ENCODE data around the gene FCN3.

FCN3 gene

DNA sequence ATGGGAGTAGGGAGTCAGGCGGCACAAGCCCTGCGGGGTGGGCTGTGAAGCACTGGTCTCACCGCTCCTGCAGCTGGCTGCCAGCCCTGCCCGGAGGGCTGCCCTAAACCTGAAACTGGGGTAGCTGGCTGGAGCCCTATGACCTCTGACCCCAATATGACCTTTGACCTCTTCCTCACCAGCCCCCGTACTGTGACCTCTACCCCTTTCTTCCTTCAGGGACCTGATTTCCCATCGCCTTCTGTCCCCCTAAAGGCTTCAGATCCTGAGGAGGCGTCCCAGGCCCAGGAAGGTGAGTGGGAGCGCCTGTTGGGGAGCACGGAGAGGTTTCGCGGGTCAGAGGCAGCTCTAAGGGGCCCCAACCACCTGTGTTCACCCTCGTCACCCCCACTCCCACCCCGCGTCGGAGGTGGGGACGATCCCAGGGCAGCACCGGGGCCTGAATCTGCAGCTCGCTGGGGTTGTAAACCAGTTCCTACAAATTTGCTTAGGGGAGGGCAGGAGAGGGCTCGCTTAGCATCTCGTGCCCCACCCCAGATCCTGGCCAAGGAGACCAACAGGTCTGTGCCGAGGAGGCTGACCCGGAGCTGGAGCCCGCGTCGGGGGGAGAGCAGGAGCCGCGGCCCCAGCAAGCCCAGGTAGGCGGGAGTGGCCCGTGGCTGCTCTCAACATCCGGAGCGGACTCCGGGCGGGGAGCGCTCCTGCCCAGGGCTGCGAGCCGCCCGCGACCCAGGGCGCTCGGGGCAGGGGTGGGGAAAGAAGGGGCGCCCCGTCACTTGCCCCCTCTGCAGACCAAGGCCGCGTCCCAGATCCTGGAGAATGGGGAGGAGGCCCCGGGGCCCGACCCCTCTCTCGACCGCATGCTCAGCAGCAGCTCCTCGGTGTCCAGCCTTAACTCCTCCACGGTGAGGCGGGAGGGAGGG, 25.5 kb downstream of the FCN3 start:
- Mint-ChIP-seq H3K4me1 (peaks cover 26% of the 10 kb centered on the region), H3K4me3 (peak overlapping the region; percentile 70), H3K27me3 (ENCODE audit: low read depth, poor library complexity) (peaks cover 20% of the 10 kb centered on the region), H3K27ac (no peak overlapping the region), H3K36me3 (ENCODE audit: low read depth) (no peaks in the 10 kb centered on the region), H3K9me3 (no peaks in the 10 kb centered on the region)
- peak; percentile 63 for DNase-seq
- TF ChIP-seq, protein P1, sequence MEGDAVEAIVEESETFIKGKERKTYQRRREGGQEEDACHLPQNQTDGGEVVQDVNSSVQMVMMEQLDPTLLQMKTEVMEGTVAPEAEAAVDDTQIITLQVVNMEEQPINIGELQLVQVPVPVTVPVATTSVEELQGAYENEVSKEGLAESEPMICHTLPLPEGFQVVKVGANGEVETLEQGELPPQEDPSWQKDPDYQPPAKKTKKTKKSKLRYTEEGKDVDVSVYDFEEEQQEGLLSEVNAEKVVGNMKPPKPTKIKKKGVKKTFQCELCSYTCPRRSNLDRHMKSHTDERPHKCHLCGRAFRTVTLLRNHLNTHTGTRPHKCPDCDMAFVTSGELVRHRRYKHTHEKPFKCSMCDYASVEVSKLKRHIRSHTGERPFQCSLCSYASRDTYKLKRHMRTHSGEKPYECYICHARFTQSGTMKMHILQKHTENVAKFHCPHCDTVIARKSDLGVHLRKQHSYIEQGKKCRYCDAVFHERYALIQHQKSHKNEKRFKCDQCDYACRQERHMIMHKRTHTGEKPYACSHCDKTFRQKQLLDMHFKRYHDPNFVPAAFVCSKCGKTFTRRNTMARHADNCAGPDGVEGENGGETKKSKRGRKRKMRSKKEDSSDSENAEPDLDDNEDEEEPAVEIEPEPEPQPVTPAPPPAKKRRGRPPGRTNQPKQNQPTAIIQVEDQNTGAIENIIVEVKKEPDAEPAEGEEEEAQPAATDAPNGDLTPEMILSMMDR (IDR thresholded peaks at IDR 0.05), result no peak

DNA sequence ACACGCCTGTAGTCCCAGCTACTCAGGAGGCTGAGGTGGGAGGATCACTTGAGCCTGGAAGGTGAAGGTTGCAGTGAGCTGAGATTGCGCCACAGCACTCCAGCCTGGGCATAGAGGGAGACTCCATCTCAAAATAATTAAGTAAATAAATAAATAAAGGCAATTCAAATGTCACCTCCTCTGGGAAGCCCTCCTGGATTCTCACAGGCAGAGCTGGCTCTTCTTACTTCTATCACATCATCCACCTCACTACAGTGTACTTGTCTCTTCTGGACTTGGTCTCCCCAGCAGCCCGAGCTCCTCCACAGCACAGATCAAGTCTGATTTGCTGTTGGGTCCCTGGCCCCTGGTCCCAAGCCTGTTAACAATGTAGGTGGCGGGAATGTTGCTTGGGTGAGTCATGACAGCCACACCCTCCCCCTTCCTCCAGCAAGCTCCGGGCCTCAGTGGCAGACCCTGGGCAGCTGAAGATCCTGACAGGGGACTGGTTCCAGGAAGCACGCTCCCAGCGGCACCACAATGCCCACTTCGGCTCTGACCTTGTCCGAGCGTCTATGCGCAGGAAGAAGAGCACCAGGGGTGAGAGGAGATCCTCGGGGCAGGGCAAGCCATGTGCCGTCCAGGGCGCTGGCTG, 27.5 kb downstream of the FCN3 start:
- Mint-ChIP-seq H3K27me3 (ENCODE audit: low read depth, poor library complexity) (peaks cover 18% of the 10 kb centered on the region), H3K36me3 (ENCODE audit: low read depth) (no peaks in the 10 kb centered on the region), H3K27ac (no peak overlapping the region), H3K4me3 (no peak overlapping the region), H3K4me1 (peaks cover 35% of the 10 kb centered on the region), H3K9me3 (no peaks in the 10 kb centered on the region)
- no peak for DNase-seq
- TF ChIP-seq, protein P1 (IDR thresholded peaks at IDR 0.05), result no peak

DNA sequence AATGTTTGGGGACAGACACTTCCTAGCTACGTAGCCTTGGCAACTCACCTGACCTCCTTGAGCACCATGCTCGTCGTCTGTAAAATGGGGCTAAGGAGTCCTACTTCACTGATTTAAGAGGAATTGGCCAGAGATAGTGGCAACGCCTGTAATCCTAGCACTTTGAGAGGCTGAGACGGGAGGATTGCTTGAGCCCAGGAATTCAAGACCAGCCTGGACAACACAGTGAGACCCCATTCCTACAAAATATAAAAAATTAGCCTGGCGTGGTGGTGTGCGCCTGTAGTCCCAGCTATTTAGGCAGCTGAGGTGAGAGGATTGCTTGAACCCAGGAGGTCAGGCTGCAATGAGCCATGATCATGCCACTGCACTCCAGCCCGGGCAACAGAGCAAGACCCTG, 28.3 kb downstream of the FCN3 start:
- Mint-ChIP-seq H3K9me3 (no peaks in the 10 kb centered on the region), H3K4me1 (peaks cover 35% of the 10 kb centered on the region), H3K27me3 (ENCODE audit: low read depth, poor library complexity) (peaks cover 17% of the 10 kb centered on the region), H3K4me3 (no peak overlapping the region), H3K27ac (no peak overlapping the region), H3K36me3 (ENCODE audit: low read depth) (no peaks in the 10 kb centered on the region)
- TF ChIP-seq, protein P1 (IDR thresholded peaks at IDR 0.05), result no peak
- DNase-seq, result no peak

DNA sequence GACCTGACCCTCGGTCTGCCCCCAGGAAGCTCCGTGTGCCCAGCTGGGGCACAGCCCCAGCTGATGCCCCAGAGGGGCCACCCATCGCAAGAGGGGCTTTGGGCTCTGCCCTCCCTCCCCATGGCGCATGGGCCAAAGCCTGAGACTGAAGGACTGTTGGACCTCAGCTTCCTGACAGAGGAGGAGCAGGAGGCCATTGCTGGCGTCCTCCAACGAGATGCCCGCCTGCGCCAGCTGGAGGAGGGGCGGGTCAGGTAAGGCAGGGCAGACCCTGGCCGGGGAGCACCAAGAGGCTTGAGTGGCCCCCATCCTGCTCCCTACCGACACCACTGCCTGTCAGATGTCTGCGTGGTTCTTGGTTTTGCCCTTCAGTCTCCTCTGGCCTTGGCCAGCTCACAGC, 29.4 kb downstream of the FCN3 start:
- no peak overlapping the region for H3K4me3 Mint-ChIP-seq
- no peaks in the 10 kb centered on the region for H3K36me3 Mint-ChIP-seq (ENCODE audit: low read depth)
- H3K27ac Mint-ChIP-seq, result no peak overlapping the region
- TF ChIP-seq, protein P1 (IDR thresholded peaks at IDR 0.05), result no peak
- no peak for DNase-seq
- H3K4me1 Mint-ChIP-seq, result peaks cover 43% of the 10 kb centered on the region
- no peaks in the 10 kb centered on the region for H3K9me3 Mint-ChIP-seq
- peaks cover 7% of the 10 kb centered on the region for H3K27me3 Mint-ChIP-seq (ENCODE audit: low read depth, poor library complexity)

DNA sequence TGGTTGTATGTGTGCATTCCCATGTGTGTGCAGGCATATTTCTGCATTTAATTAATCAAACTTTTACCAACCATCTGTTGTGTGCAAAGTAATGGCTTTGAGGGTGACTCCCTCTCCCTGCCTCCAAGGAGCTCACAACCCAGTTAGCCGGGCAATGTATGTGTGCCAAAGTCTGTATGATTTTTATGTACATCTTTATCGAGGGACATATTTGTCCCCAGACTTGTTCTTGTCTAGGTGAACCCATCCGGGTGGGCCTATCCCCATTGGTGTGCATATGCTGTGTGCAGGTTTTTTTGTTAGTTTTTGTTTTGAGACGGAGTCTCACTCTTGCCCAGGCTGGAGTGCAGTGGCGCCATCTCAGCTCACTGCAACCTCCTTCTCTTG, 31.0 kb downstream of the FCN3 start:
- H3K4me3 Mint-ChIP-seq, result no peak overlapping the region

More for the DNA sequence above, 31.0 kb downstream of the FCN3 start:
- Mint-ChIP-seq H3K36me3 (ENCODE audit: low read depth) (no peaks in the 10 kb centered on the region), H3K4me1 (peaks cover 54% of the 10 kb centered on the region), H3K27me3 (ENCODE audit: low read depth, poor library complexity) (peaks cover 4% of the 10 kb centered on the region), H3K9me3 (no peaks in the 10 kb centered on the region), H3K27ac (no peak overlapping the region)
- no peak for DNase-seq
- TF ChIP-seq, protein P1 (IDR thresholded peaks at IDR 0.05), result no peak

Measured in nephron progenitor cell (in vitro differentiated cells).